ENCODE measurements around the gene RAB11FIP2. TPM values are rescaled to one million over a fixed set of nuclear protein-coding genes. Genes with fewer than 3 reads are reported as not detected.

The RAB11FIP2 gene
- total and polyA plus RNA-seq, 2 of the 4 experiments (the other 2 are of a cell fraction) = 3.6 to 16.1 TPM

GRCh38 chr10:117989962-117990361, 56.8 kb downstream of the RAB11FIP2 start:
- Histone ChIP-seq H2BK20ac (ENCODE audit: low read depth, low read length) (no peak overlapping the region), H2BK5ac (ENCODE audit: low read depth, low read length, poor library complexity, severe bottlenecking) (no peak overlapping the region), H3K4me1 (ENCODE audit: control insufficient read depth, insufficient read depth, low read length) (no peaks in the 10 kb centered on the region), H2AK9ac (replicated peaks; ENCODE audit: low read depth, low read length, poor library complexity) (no peak overlapping the region), H4K5ac (ENCODE audit: low read depth, low read length) (no peak overlapping the region), H3K27me3 (ENCODE audit: control insufficient read depth, insufficient read depth, low read length) (no peaks in the 10 kb centered on the region), H3K27ac (ENCODE audit: insufficient read depth, low read length) (no peak overlapping the region), H3K14ac (replicated peaks; ENCODE audit: low read depth, low read length) (no peak overlapping the region), H2BK120ac (ENCODE audit: low read depth, low read length) (no peak overlapping the region), H3K9me3 (ENCODE audit: control insufficient read depth, insufficient read depth, low read length) (no peaks in the 10 kb centered on the region), H3K9me1 (ENCODE audit: insufficient read depth, low read length) (no peaks in the 10 kb centered on the region), H3K4me3 (ENCODE audit: insufficient read depth, low read depth, low read length) (no peak overlapping the region), H3K36me3 (ENCODE audit: control insufficient read depth, insufficient read depth, low read length) (no peaks in the 10 kb centered on the region), H4K91ac (ENCODE audit: insufficient read depth, low read depth, low read length) (no peak overlapping the region), H4K20me1 (ENCODE audit: insufficient read depth, low read length) (no peaks in the 10 kb centered on the region), H3K9ac (ENCODE audit: low read depth, low read length) (no peak overlapping the region), H2BK15ac (ENCODE audit: low read depth, low read length) (no peak overlapping the region), H3K56ac (ENCODE audit: extremely low read depth, insufficient read depth, low read length) (no peak overlapping the region), H2AK5ac (ENCODE audit: low read depth, low read length) (no peak overlapping the region), H2AFZ (replicated peaks; ENCODE audit: low read length, poor library complexity) (no peak overlapping the region), H3K23ac (ENCODE audit: low read depth, low read length) (no peak overlapping the region), H3K4ac (ENCODE audit: low read depth, low read length) (no peak overlapping the region), H3K79me1 (ENCODE audit: low read depth in 1 of 2, low read length in 2 of 2) (no peaks in the 10 kb centered on the region), H3K4me2 (ENCODE audit: low read depth, low read length) (no peak overlapping the region), H3K18ac (ENCODE audit: low read depth, low read length) (no peak overlapping the region), H4K8ac (ENCODE audit: low read depth in 2 of 2, low read length in 2 of 2) (no peak overlapping the region)
- BruUV-seq (replicated peaks) = no TSS peak
- intact Hi-C loops (cut with micrococcal nuclease) (no loop called here), in situ Hi-C loops (cut with MboI; ENCODE audit: low sequenced_read_pairs) (no loop called here), dilution Hi-C loops (cut with HindIII; ENCODE audit: low sequenced_read_pairs, unreplicated experiment) (no loop called here)
- DNase-seq (no peak), ATAC-seq (ENCODE audit: low read depth) (no peak)
- ChIA-PET CTCF (no interaction called here), POLR2A (ENCODE audit: unreplicated experiment) (no interaction called here)
- no peak for TF ChIP-seq BHLHE40 (IDR thresholded peaks at IDR 0.05; ENCODE audit: low read depth, low read length)
- no peak for TF ChIP-seq MAZ (IDR thresholded peaks at IDR 0.05; ENCODE audit: borderline replicate concordance, low read depth, low read length)
- no peak for TF ChIP-seq NFE2L2 (IDR thresholded peaks at IDR 0.05; ENCODE audit: low read depth, low read length)
- no peak for TF ChIP-seq POLR2A (IDR thresholded peaks at IDR 0.05; ENCODE audit: low read depth, low read length)
- no peak for TF ChIP-seq RCOR1 (IDR thresholded peaks at IDR 0.05; ENCODE audit: insufficient replicate concordance, low read length)
- no CpG with 5 or more reads among the region's 4 CpGs for WGBS, 2 experiments (ENCODE audit: extremely low coverage in 2 of 2, insufficient read length in 1 of 2)
